ENCODE data around the gene CD37. TPM values are rescaled to one million over a fixed set of nuclear protein-coding genes. Genes with fewer than 3 reads are reported as not detected.
"Not testable (repeated sequence)": the region's sequence is repeated elsewhere in the genome, so short reads cannot be mapped to it uniquely, and the experiment has no call there.

The CD37 gene
- total RNA-seq, 2 experiments from 2014 or later: 268 to 352 TPM

GRCh38 chr19:49361438-49362047 is 26.3 kb downstream of the CD37 start:
- CTCF ChIA-PET: interaction anchor here (1.1 kb wide), 1 partner anchor 30 kb away, joined by 3 read pairs; no protein-coding TSS in a partner anchor
- POLR2A ChIA-PET: no interaction called here
- no peaks in the 10 kb centered on the region for H3K36me3 Mint-ChIP-seq (ENCODE audit: low read depth)
- no peaks in the 10 kb centered on the region for H3K9me3 Mint-ChIP-seq
- H3K27ac Mint-ChIP-seq: no peak overlapping the region
- DNase-seq: no peak
- H3K4me3 Mint-ChIP-seq: no peak overlapping the region
- H3K4me1 Mint-ChIP-seq: peaks cover 12% of the 10 kb centered on the region
- H3K27me3 Mint-ChIP-seq: peaks cover 40% of the 10 kb centered on the region

GRCh38 chr19:49362048-49362928 is 27.1 kb downstream of the CD37 start, which contains the start of gene TEAD2:
TSS of gene TEAD2 (minus strand) at chr19:49362416. CDS start at chr19:49360075, 2,341 bp downstream.
- Mint-ChIP-seq H3K4me3 (no peak within 1 kb of the TSS), H3K9me3 (no peaks in the 10 kb centered on the region), H3K36me3 (ENCODE audit: low read depth) (no peaks in the 10 kb centered on the region), H3K27ac (no peak within 1 kb of the TSS), H3K4me1 (peaks cover 10% of the 10 kb centered on the region), H3K27me3 (peaks cover 37% of the 10 kb centered on the region)
- POLR2A ChIA-PET: no interaction called here
- CTCF ChIA-PET: interaction anchor here (0.6 to 1.1 kb wide), 2 partner anchors 29 to 517 kb away, joined by 3 to 4 read pairs; no protein-coding TSS in a partner anchor
- DNase-seq: no peak

- H3K4me1 Mint-ChIP-seq: peaks cover 10% of the 10 kb centered on the region
- no peak for DNase-seq
- no peak overlapping the region for H3K27ac Mint-ChIP-seq
- no peaks in the 10 kb centered on the region for H3K9me3 Mint-ChIP-seq
- ChIA-PET POLR2A (no interaction called here), CTCF (interaction anchor here (0.6 kb wide), 1 partner anchor 517 kb away, joined by 4 read pairs; no protein-coding TSS in a partner anchor)
- H3K36me3 Mint-ChIP-seq (ENCODE audit: low read depth): no peaks in the 10 kb centered on the region
- H3K4me3 Mint-ChIP-seq: no peak overlapping the region
- H3K27me3 Mint-ChIP-seq: peaks cover 37% of the 10 kb centered on the region
Observed at GRCh38 chr19:49362929-49363267, 27.7 kb downstream of the CD37 start.

GRCh38 chr19:49363268-49364082 is 28.3 kb downstream of the CD37 start, which contains the start of gene DKKL1:
TSS of gene DKKL1 (plus strand) at chr19:49363877. CDS start at chr19:49363999, 122 bp downstream.
- ChIA-PET POLR2A (no interaction called here), CTCF (interaction anchor here (0.6 kb wide), 1 partner anchor 516 kb away, joined by 4 read pairs; no protein-coding TSS in a partner anchor)
- peaks cover 37% of the 10 kb centered on the region for H3K27me3 Mint-ChIP-seq
- no peaks in the 10 kb centered on the region for H3K9me3 Mint-ChIP-seq
- peak; percentile 77 for DNase-seq
- no peaks in the 10 kb centered on the region for H3K36me3 Mint-ChIP-seq (ENCODE audit: low read depth)
- peaks cover 10% of the 10 kb centered on the region for H3K4me1 Mint-ChIP-seq
- no peak within 1 kb of the TSS for H3K4me3 Mint-ChIP-seq
- H3K27ac Mint-ChIP-seq: no peak within 1 kb of the TSS

- Mint-ChIP-seq H3K27me3 (peaks cover 35% of the 10 kb centered on the region), H3K36me3 (ENCODE audit: low read depth) (no peaks in the 10 kb centered on the region), H3K9me3 (peaks cover 4% of the 10 kb centered on the region), H3K4me3 (no peak overlapping the region), H3K27ac (no peak overlapping the region), H3K4me1 (peaks cover 10% of the 10 kb centered on the region)
- POLR2A ChIA-PET: no interaction called here
- no peak for DNase-seq
- CTCF ChIA-PET: interaction anchor here (0.6 kb wide), 1 partner anchor 115 kb away, joined by 3 read pairs; no protein-coding TSS in a partner anchor
Observed at GRCh38 chr19:49364083-49364737, 29.0 kb downstream of the CD37 start.

- Mint-ChIP-seq H3K4me3 (no peak overlapping the region), H3K36me3 (ENCODE audit: low read depth) (no peaks in the 10 kb centered on the region), H3K9me3 (peaks cover 14% of the 10 kb centered on the region), H3K27me3 (peaks cover 23% of the 10 kb centered on the region), H3K4me1 (peaks cover 8% of the 10 kb centered on the region), H3K27ac (no peak overlapping the region)
- ChIA-PET POLR2A (no interaction called here), CTCF (interaction anchor here (0.9 kb wide), 1 partner anchor 104 kb away, joined by 3 read pairs; no protein-coding TSS in a partner anchor)
- no peak for DNase-seq
Observed at GRCh38 chr19:49366110-49366509, 30.9 kb downstream of the CD37 start.

GRCh38 chr19:49368711-49369358 is 33.6 kb downstream of the CD37 start:
- peaks cover 14% of the 10 kb centered on the region for H3K9me3 Mint-ChIP-seq
- CTCF ChIA-PET: interaction anchor here (2.1 kb wide), 1 partner anchor 23 kb away, joined by 4 read pairs; no protein-coding TSS in a partner anchor
- H3K36me3 Mint-ChIP-seq (ENCODE audit: low read depth): no peaks in the 10 kb centered on the region
- no peak overlapping the region for H3K4me3 Mint-ChIP-seq
- H3K4me1 Mint-ChIP-seq: no peaks in the 10 kb centered on the region
- DNase-seq: no peak
- H3K27ac Mint-ChIP-seq: no peak overlapping the region
- POLR2A ChIA-PET: no interaction called here
- H3K27me3 Mint-ChIP-seq: peaks cover 16% of the 10 kb centered on the region

GRCh38 chr19:49371184-49371583 is 36.0 kb downstream of the CD37 start:
- Mint-ChIP-seq H3K36me3 (ENCODE audit: low read depth) (no peaks in the 10 kb centered on the region), H3K4me3 (no peak overlapping the region), H3K4me1 (no peaks in the 10 kb centered on the region), H3K9me3 (peaks cover 14% of the 10 kb centered on the region), H3K27me3 (peaks cover 5% of the 10 kb centered on the region), H3K27ac (no peak overlapping the region)
- POLR2A ChIA-PET: no interaction called here
- CTCF ChIA-PET: no interaction called here
- DNase-seq: no peak

GRCh38 chr19:49373174-49373573 is 38.0 kb downstream of the CD37 start:
- CTCF ChIA-PET: interaction anchor here (0.9 kb wide), 1 partner anchor 47 kb away, joined by 3 read pairs; no protein-coding TSS in a partner anchor
- DNase-seq; POLR2A ChIA-PET; H3K27me3 Mint-ChIP-seq; H3K4me3 Mint-ChIP-seq; H3K27ac Mint-ChIP-seq; H3K36me3 Mint-ChIP-seq (ENCODE audit: low read depth); H3K4me1 Mint-ChIP-seq: not testable (repeated sequence)
- peaks cover 14% of the 10 kb centered on the region for H3K9me3 Mint-ChIP-seq

- ChIA-PET POLR2A (no interaction called here), CTCF (interaction anchor here (0.7 to 2.1 kb wide), 3 partner anchors 11 to 68 kb away, joined by 3 to 7 read pairs (median 3); no protein-coding TSS in a partner anchor)
- peaks cover 5% of the 10 kb centered on the region for H3K27me3 Mint-ChIP-seq
- no peak for DNase-seq
- H3K4me1 Mint-ChIP-seq: no peaks in the 10 kb centered on the region
- H3K9me3 Mint-ChIP-seq: peaks cover 6% of the 10 kb centered on the region
- no peak overlapping the region for H3K27ac Mint-ChIP-seq
- H3K4me3 Mint-ChIP-seq: no peak overlapping the region
- no peaks in the 10 kb centered on the region for H3K36me3 Mint-ChIP-seq (ENCODE audit: low read depth)
Observed at GRCh38 chr19:49374665-49375434, 39.6 kb downstream of the CD37 start.

GRCh38 chr19:49378512-49378911 is 43.3 kb downstream of the CD37 start:
- POLR2A ChIA-PET: no interaction called here
- Mint-ChIP-seq H3K9me3 (peaks cover 9% of the 10 kb centered on the region), H3K4me3 (no peak overlapping the region), H3K4me1 (no peaks in the 10 kb centered on the region), H3K27me3 (peaks cover 13% of the 10 kb centered on the region), H3K27ac (no peak overlapping the region), H3K36me3 (ENCODE audit: low read depth) (peaks cover 3% of the 10 kb centered on the region)
- DNase-seq: no peak
- CTCF ChIA-PET: interaction anchor here (1.0 kb wide), 1 partner anchor 13 kb away, joined by 4 read pairs; no protein-coding TSS in a partner anchor
